DOHH2 (cell line): ENCODE results near the gene ECE1.

Experiments used
- H3F3A ChIP-seq: fragments of 200-600 bp; sonication (generic), shearing (Covaris generic); 2 replicates; pipeline ENCODE4 v1.6.0; 2016; ENCODE audit warnings: antibody characterized with exemption, mild to moderate bottlenecking; ENCODE audit not compliant: control insufficient read depth, insufficient read depth
- H3K27ac ChIP-seq: fragments of 200-600 bp; sonication (generic); 2 replicates; pipeline ENCODE4 v1.5.1; 2014; ENCODE audit warnings: low read depth, mild to moderate bottlenecking, low read length, moderate library complexity
- H3K27me3 ChIP-seq: fragments of 200-600 bp; sonication (generic); 2 replicates; pipeline ENCODE4 v1.6.1; 2014; ENCODE audit warnings: mild to moderate bottlenecking, low read length, mixed read lengths; ENCODE audit not compliant: control insufficient read depth
- H3K36me3 ChIP-seq: fragments of 200-600 bp; sonication (generic); 2 replicates; pipeline ENCODE4 v1.6.1; 2014; ENCODE audit warnings: mild to moderate bottlenecking, low read length, moderate library complexity, mixed read lengths; ENCODE audit not compliant: control insufficient read depth
- H3K4me1 ChIP-seq: fragments of 200-600 bp; sonication (generic); 2 replicates; pipeline ENCODE4 v1.6.1; 2014; ENCODE audit warnings: mild to moderate bottlenecking, low read length, mixed read lengths; ENCODE audit not compliant: control insufficient read depth
- H3K4me2 ChIP-seq: fragments of 200-600 bp; sonication (generic); 2 replicates; pipeline ENCODE4 v1.6.0; 2014; ENCODE audit warnings: mild to moderate bottlenecking, low read length, moderate library complexity
- H3K4me3 ChIP-seq: fragments of 200-600 bp; sonication (generic); 2 replicates; pipeline ENCODE4 v1.5.1; 2014; ENCODE audit warnings: mild to moderate bottlenecking, low read length, mixed read lengths
- H3K79me2 ChIP-seq: fragments of 200-600 bp; sonication (generic); 2 replicates; pipeline ENCODE4 v1.6.1; 2014; ENCODE audit warnings: mild to moderate bottlenecking, low read length, mixed read lengths; ENCODE audit not compliant: control insufficient read depth
- H3K9me2 ChIP-seq: fragments of 200-600 bp; sonication (generic); replicated peaks from 2 replicates; pipeline ENCODE4 v1.6.1; 2014; ENCODE audit warnings: mild to moderate bottlenecking, low read length, mixed read lengths; ENCODE audit not compliant: control insufficient read depth
- H3K9me3 ChIP-seq: fragments of 200-600 bp; sonication (generic); 2 replicates; pipeline ENCODE4 v1.6.1; 2014; ENCODE audit warnings: antibody characterized with exemption, low read length, mixed read lengths; ENCODE audit not compliant: control insufficient read depth, insufficient read depth
- H4K20me1 ChIP-seq: fragments of 200-600 bp; sonication (generic); 2 replicates; pipeline ENCODE4 v1.6.0; 2014; ENCODE audit warnings: low read depth, mild to moderate bottlenecking, antibody characterized with exemption, low read length, moderate library complexity; ENCODE audit not compliant: control insufficient read depth, insufficient read depth
- EZH2phosphoT487 ChIP-seq: fragments of 200-600 bp; sonication (generic); IDR thresholded peaks from 2 replicates; pipeline ENCODE4 v1.6.1; 2017; ENCODE audit warnings: borderline replicate concordance, mild to moderate bottlenecking, antibody characterized with exemption, low read length, moderate library complexity, mixed read lengths
- TF ChIP-seq, protein P1 (sequence below): fragments of 200-600 bp; sonication (generic); IDR thresholded peaks from one replicate; pipeline ENCODE4 v1.5.1; 2014; ENCODE audit warnings: antibody characterized with exemption, mild to moderate bottlenecking, low read depth, low read length; ENCODE audit not compliant: poor library complexity, severe bottlenecking

The ECE1 gene

DNA sequence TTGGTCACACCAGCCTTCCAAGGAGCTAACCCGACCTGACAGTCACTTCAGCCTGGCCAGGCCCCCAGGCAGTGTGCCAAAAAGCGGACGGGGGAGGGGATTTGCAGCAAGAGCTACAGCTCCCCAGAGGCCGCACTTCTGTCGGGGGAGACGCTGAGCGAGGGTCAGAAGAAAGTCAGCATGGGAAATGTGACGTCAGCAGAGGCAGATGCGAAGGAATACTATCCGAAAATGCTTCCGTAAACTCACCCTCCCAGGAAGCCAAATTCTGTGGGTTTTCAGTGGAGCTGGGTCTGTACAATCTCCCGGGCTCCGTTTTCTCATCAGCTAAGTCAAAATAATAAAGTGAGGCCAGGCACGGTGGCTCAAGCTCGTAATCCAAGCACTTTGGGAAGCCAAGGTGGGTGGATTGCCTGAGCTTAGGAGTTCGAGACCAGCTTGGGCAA is 28.5 kb upstream of the ECE1 start:
- Histone ChIP-seq H3K4me2 (no peak overlapping the region), H3K79me2 (no peaks in the 10 kb centered on the region), H3K9me3 (no peaks in the 10 kb centered on the region), H3K27ac (no peak overlapping the region), H3K9me2 (no peaks in the 10 kb centered on the region), H3F3A (no peaks in the 10 kb centered on the region), H3K27me3 (no peaks in the 10 kb centered on the region), H3K36me3 (no peaks in the 10 kb centered on the region), H4K20me1 (no peaks in the 10 kb centered on the region), H3K4me3 (no peak overlapping the region), H3K4me1 (no peaks in the 10 kb centered on the region; the same call in 1 of the 2 replicates)
- no peak for TF ChIP-seq EZH2phosphoT487
- TF ChIP-seq, protein P1, sequence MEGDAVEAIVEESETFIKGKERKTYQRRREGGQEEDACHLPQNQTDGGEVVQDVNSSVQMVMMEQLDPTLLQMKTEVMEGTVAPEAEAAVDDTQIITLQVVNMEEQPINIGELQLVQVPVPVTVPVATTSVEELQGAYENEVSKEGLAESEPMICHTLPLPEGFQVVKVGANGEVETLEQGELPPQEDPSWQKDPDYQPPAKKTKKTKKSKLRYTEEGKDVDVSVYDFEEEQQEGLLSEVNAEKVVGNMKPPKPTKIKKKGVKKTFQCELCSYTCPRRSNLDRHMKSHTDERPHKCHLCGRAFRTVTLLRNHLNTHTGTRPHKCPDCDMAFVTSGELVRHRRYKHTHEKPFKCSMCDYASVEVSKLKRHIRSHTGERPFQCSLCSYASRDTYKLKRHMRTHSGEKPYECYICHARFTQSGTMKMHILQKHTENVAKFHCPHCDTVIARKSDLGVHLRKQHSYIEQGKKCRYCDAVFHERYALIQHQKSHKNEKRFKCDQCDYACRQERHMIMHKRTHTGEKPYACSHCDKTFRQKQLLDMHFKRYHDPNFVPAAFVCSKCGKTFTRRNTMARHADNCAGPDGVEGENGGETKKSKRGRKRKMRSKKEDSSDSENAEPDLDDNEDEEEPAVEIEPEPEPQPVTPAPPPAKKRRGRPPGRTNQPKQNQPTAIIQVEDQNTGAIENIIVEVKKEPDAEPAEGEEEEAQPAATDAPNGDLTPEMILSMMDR, result no peak

DNA sequence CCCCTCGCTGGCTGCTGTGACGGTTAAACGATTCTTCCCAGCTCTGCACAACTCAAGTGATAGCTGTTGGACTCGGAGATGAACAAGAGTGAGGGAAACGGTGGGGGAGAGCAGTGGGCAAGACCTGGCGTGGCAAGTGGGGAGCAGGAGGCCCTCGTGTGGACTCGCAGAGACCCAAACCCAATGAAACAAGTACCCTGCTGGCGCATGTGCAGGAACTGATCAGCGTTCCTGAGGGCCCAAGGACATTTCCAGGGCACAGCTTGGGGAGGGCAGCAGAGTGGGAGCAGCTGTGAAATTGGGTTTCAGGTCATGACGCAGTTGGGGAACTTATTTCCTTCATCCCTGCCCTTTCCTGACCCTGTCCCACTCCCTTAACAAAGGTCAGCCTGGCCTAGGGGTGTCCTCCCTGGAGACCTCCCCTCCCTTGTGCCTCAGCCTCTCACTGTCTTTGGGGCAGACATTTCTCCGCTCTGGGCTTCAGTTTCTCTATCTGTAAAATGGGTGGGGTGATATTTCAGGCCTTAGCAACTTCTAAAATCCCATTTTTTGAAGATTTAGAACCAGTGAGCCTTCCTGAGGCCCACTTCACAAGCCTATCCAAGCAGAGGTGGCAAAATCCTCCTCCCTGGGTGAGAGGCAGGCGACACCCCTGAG is 27.9 kb upstream of the ECE1 start:
- Histone ChIP-seq H3K27ac (no peak overlapping the region), H4K20me1 (no peaks in the 10 kb centered on the region), H3K4me1 (no peaks in the 10 kb centered on the region), H3K9me2 (no peaks in the 10 kb centered on the region), H3K79me2 (no peaks in the 10 kb centered on the region), H3F3A (no peaks in the 10 kb centered on the region), H3K4me2 (no peak overlapping the region), H3K36me3 (no peaks in the 10 kb centered on the region), H3K27me3 (no peaks in the 10 kb centered on the region), H3K4me3 (no peak overlapping the region), H3K9me3 (no peaks in the 10 kb centered on the region)
- TF ChIP-seq, protein P1, result no peak
- TF ChIP-seq EZH2phosphoT487, result no peak

DNA sequence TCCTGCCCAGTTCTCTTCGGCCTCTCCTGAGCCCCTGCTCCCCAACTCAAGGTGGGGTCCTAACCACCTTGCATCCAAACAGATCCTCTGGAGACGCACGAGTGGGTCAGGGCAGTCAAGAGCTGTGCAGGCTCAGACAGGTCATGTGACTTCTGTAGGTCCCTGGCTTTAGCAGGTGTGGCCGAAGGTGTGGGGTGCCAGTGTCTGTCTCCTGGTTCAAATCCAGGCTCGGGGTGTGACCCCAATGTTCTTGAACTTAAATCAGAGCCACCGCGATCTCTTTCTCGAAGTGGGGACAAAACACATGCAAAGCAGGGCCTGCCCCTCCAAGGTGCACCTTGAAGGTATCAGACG is 27.4 kb upstream of the ECE1 start:
- Histone ChIP-seq H3K27me3 (no peaks in the 10 kb centered on the region), H3K9me3 (no peaks in the 10 kb centered on the region)

More for the DNA sequence above, 27.4 kb upstream of the ECE1 start:
- Histone ChIP-seq H4K20me1 (no peaks in the 10 kb centered on the region), H3K27ac (no peak overlapping the region), H3K9me2 (no peaks in the 10 kb centered on the region), H3K79me2 (no peaks in the 10 kb centered on the region), H3K4me3 (no peak overlapping the region), H3K4me2 (no peak overlapping the region), H3K36me3 (no peaks in the 10 kb centered on the region), H3K4me1 (no peaks in the 10 kb centered on the region), H3F3A (no peaks in the 10 kb centered on the region)
- TF ChIP-seq, protein P1, result no peak
- TF ChIP-seq EZH2phosphoT487, result no peak
